Ascending aorta (tissue), 2 donors: ENCODE results near the gene CA10. TPM values are rescaled to one million over a fixed set of nuclear protein-coding genes. Genes with fewer than 3 reads are reported as not detected.

Experiments used
- DNase-seq, 2 donors: peaks; one replicate each; pipeline ENCODE4 v3.0.0-alpha.2; 2019; ENCODE audit warnings: low spot score in 2 of 2
- H3K27ac ChIP-seq, 2 donors: fragments of 200-600 bp; sonication (generic); one replicate each; pipeline ENCODE4 v1.5.1; 2016 to 2017; ENCODE audit warnings: mild to moderate bottlenecking in 1 of 2
- H3K27me3 ChIP-seq: fragments of 200-600 bp; sonication (generic); one replicate; pipeline ENCODE4 v1.5.1; 2017
- H3K36me3 ChIP-seq, 2 donors: fragments of 200-600 bp; sonication (generic); one replicate each; pipeline ENCODE4 v1.5.1; 2016
- H3K4me1 ChIP-seq, 2 donors: fragments of 200-600 bp; sonication (generic); one replicate each; pipeline ENCODE4 v1.5.1; 2016 to 2017; ENCODE audit warnings: mild to moderate bottlenecking in 1 of 2
- H3K4me3 ChIP-seq, 2 donors: fragments of 200-600 bp; sonication (generic); one replicate each; pipeline ENCODE4 v1.5.1; 2016 to 2017; ENCODE audit warnings: mild to moderate bottlenecking in 1 of 2
- H3K9me3 ChIP-seq, 2 donors: fragments of 200-600 bp; sonication (generic); one replicate each; pipeline ENCODE4 v1.5.1; 2016
- CTCF ChIP-seq, 3 experiments: fragments of 200-600 bp in 2 of 3; fragments of 450-650 bp in 1 of 3; sonication (generic) in 2 of 3; IDR thresholded peaks; one replicate each; pipeline ENCODE4 v1.5.1; 2016 to 2019; ENCODE audit warnings: antibody characterized with exemption in 3 of 3, mild to moderate bottlenecking in 1 of 3, moderate library complexity in 1 of 3
- intact Hi-C: fragments of 100-400 bp; cut with DNase I; formaldehyde crosslinking; loops from one replicate; pipeline ENCODE4 v1.15.1; 2023
- total RNA-seq: library from RNA; depleted of rRNA; stranded (reverse); fragments of >200 nt; gene quantifications from one replicate; pipeline ENCODE4 v1.1.0, GENCODE V29; 2016

CA10 gene
- total RNA-seq = not detected

- H3K4me3 ChIP-seq = no peak within 1 kb of the TSS
- H3K27me3 ChIP-seq = no peaks in the 10 kb centered on the region
- H3K9me3 ChIP-seq = no peaks in the 10 kb centered on the region
- no peak within 1 kb of the TSS for H3K27ac ChIP-seq
- H3K36me3 ChIP-seq = no peaks in the 10 kb centered on the region
- H3K4me1 ChIP-seq = no peaks in the 10 kb centered on the region
- TF ChIP-seq CTCF (IDR thresholded peaks at IDR 0.05) = no peak
- intact Hi-C loops = no loop called here
- no peak for DNase-seq
Measured at GRCh38 chr17:52158450-52159042, at the start of gene CA10. Gene CA10, minus strand, starts transcription at chr17:52158714.

- DNase-seq = no peak
- Histone ChIP-seq H3K9me3 (no peaks in the 10 kb centered on the region), H3K4me3 (no peak overlapping the region), H3K27ac (no peak overlapping the region), H3K4me1 (no peaks in the 10 kb centered on the region), H3K27me3 (no peaks in the 10 kb centered on the region), H3K36me3 (no peaks in the 10 kb centered on the region)
- TF ChIP-seq CTCF (IDR thresholded peaks at IDR 0.05) = no peak
- intact Hi-C loops = no loop called here
Measured at GRCh38 chr17:52207796-52208195, 49.3 kb upstream of the CA10 start.

DNA sequence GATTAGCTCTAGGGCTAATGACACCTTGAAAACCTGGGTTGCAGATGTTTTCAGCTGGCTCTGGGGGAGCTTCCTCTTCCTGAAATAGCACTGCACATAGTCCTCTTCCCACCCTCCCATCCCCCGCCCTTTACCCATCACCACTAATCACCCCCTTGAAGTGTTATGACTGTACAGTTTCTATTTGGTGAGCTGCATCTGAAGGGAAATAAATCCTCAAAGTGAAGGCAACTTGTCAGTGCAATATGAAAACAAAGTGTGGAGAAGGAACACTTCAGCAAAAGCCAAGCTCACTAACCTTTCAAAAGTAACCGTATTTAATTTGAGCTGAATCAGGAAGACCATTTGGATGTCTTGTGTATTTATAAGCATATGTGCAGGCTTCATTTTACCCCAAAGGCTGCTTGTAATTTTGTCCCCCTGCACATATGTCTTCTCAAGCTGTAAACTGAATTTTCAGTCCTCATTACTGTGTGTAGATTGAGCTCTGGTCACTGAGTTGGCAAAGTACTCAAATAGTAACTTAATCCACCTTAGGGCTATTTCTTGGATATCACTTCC is 44.1 kb upstream of the CA10 start:
- intact Hi-C loops = no loop called here
- no peak for TF ChIP-seq CTCF (IDR thresholded peaks at IDR 0.05)
- H3K27me3 ChIP-seq = no peaks in the 10 kb centered on the region
- H3K27ac ChIP-seq = no peak overlapping the region
- H3K36me3 ChIP-seq = no peaks in the 10 kb centered on the region
- H3K9me3 ChIP-seq = no peaks in the 10 kb centered on the region
- no peak overlapping the region for H3K4me3 ChIP-seq
- no peaks in the 10 kb centered on the region for H3K4me1 ChIP-seq
- DNase-seq = no peak

- DNase-seq = no peak
- TF ChIP-seq CTCF (IDR thresholded peaks at IDR 0.05) = no peak
Measured at GRCh38 chr17:52201767-52202519, 43.4 kb upstream of the CA10 start.

DNA sequence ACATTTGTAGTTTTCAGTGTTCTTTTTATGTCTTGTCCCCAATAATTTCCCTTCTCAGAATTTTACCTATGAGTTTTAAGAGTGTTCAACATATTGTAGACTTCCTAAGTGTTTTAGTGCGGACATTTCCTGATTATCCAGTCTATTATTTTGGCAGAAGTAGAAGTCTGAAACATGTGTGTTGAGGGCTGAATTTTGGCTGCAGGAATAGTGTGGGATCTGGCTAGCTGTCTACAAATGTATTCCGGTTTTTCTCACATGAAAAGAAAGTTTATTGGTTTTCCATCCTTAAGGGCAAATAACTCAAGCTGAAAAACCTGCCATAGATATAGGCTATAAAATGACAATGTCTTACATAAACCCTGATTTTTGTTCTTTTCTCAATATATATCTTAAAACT is 33.0 kb upstream of the CA10 start:
- no peak overlapping the region for H3K27ac ChIP-seq
- intact Hi-C loops = no loop called here
- TF ChIP-seq CTCF (IDR thresholded peaks at IDR 0.05) = no peak
- no peak for DNase-seq
- H3K9me3 ChIP-seq = no peaks in the 10 kb centered on the region
- H3K36me3 ChIP-seq = no peaks in the 10 kb centered on the region
- H3K4me1 ChIP-seq = no peaks in the 10 kb centered on the region
- H3K27me3 ChIP-seq = no peaks in the 10 kb centered on the region
- H3K4me3 ChIP-seq = no peak overlapping the region

More at GRCh38 chr17:52201767-52202519, 43.4 kb upstream of the CA10 start:
- Histone ChIP-seq H3K4me3 (no peak overlapping the region), H3K4me1 (no peaks in the 10 kb centered on the region), H3K27ac (no peak overlapping the region), H3K36me3 (no peaks in the 10 kb centered on the region), H3K9me3 (no peaks in the 10 kb centered on the region), H3K27me3 (no peaks in the 10 kb centered on the region)
- intact Hi-C loops = no loop called here
